NCI-H345 (cell line): ENCODE data around the gene USP21.

Experiments
- DNase-seq: peaks from one replicate; lab custom pipeline; 2025; lab: John Stamatoyannopoulos, UW

USP21 gene

GRCh38 chr1:161193561-161194235 is 34.4 kb downstream of the USP21 start:
- DNase-seq = no peak

- no peak for DNase-seq
These were observed 35.9 kb downstream of the USP21 start for GRCh38 chr1:161195171-161195570.

- DNase-seq = no peak
These were observed 36.8 kb downstream of the USP21 start for GRCh38 chr1:161196111-161196510.

GRCh38 chr1:161196521-161197451 is 37.5 kb downstream of the USP21 start:
- no peak for DNase-seq

GRCh38 chr1:161197560-161198193 is 38.4 kb downstream of the USP21 start:
- no peak for DNase-seq

- peak; percentile 18 for DNase-seq
These were observed 39.0 kb downstream of the USP21 start for GRCh38 chr1:161198194-161198896.

- no peak for DNase-seq
These were observed 39.7 kb downstream of the USP21 start, which contains the start of gene ADAMTS4 for GRCh38 chr1:161198897-161199431. Gene ADAMTS4, minus strand, starts transcription at chr1:161199054. Its CDS starts 427 bp downstream, at chr1:161198627.

- DNase-seq = no peak
These were observed 40.3 kb downstream of the USP21 start for GRCh38 chr1:161199506-161200139.

GRCh38 chr1:161200421-161200991 is 41.2 kb downstream of the USP21 start:
- no peak for DNase-seq

- no peak for DNase-seq
These were observed 41.9 kb downstream of the USP21 start for GRCh38 chr1:161200992-161201835.

- DNase-seq = peak; percentile 99
These were observed 42.8 kb downstream of the USP21 start, which contains the start of gene NDUFS2 for GRCh38 chr1:161201836-161202712. Gene NDUFS2, plus strand, starts transcription at chr1:161202367. Its CDS starts 19 bp downstream, at chr1:161202386.

- DNase-seq = no peak
These were observed 47.3 kb downstream of the USP21 start for GRCh38 chr1:161206411-161207140.

- no peak for DNase-seq
These were observed 47.9 kb downstream of the USP21 start for GRCh38 chr1:161207173-161207572.

GRCh38 chr1:161209790-161210409 is 50.6 kb downstream of the USP21 start:
- peak; percentile 67 for DNase-seq

- DNase-seq = no peak
These were observed 55.1 kb downstream of the USP21 start for GRCh38 chr1:161214369-161214768.

GRCh38 chr1:161215076-161215475 is 55.8 kb downstream of the USP21 start, which contains the start of gene FCER1G:
Gene FCER1G, plus strand, starts transcription at chr1:161215295. Its CDS starts 27 bp downstream, at chr1:161215322.
- DNase-seq = no peak
